Ishikawa (cell line): ENCODE data around the gene USP37.

Source experiments
- CEBPB ChIP-seq: IDR thresholded peaks from 2 replicates; pipeline ENCODE4 v1.6.1; 2012
- CREB1 ChIP-seq: IDR thresholded peaks from 2 replicates; pipeline ENCODE4 v1.6.1; 2012; ENCODE audit warnings: low read depth
- EGR1 ChIP-seq: IDR thresholded peaks from 2 replicates; pipeline ENCODE4 v1.6.1; 2012
- EP300 ChIP-seq: IDR thresholded peaks from 2 replicates; pipeline ENCODE4 v1.6.1; 2012; ENCODE audit warnings: borderline replicate concordance
- FOXM1 ChIP-seq: IDR thresholded peaks from 2 replicates; pipeline ENCODE4 v1.6.1; 2012; ENCODE audit warnings: low read depth, borderline replicate concordance
- MAX ChIP-seq: IDR thresholded peaks from 2 replicates; pipeline ENCODE4 v1.6.1; 2012
- NFIC ChIP-seq: IDR thresholded peaks from 2 replicates; pipeline ENCODE4 v1.6.1; 2012
- RAD21 ChIP-seq: IDR thresholded peaks from 2 replicates; pipeline ENCODE4 v1.6.1; 2012; ENCODE audit warnings: low read depth
- REST ChIP-seq: IDR thresholded peaks from 2 replicates; pipeline ENCODE4 v1.6.1; 2012; ENCODE audit warnings: low read depth, mild to moderate bottlenecking
- TAF1 ChIP-seq: IDR thresholded peaks from 2 replicates; pipeline ENCODE4 v1.6.1; 2012; ENCODE audit warnings: low read depth, mild to moderate bottlenecking
- TCF12 ChIP-seq: IDR thresholded peaks from 2 replicates; pipeline ENCODE4 v1.6.1; 2012; ENCODE audit warnings: low read depth
- USF1 ChIP-seq: IDR thresholded peaks from 2 replicates; pipeline ENCODE4 v1.6.1; 2012
- YY1 ChIP-seq: IDR thresholded peaks from 2 replicates; pipeline ENCODE4 v1.6.1; 2012; ENCODE audit warnings: low read depth
- ZBTB7A ChIP-seq: IDR thresholded peaks from 2 replicates; pipeline ENCODE4 v1.6.1; 2012; ENCODE audit warnings: low read depth

GRCh38 chr2:218477247-218477646 lies 90.9 kb downstream of the USP37 start:
- TF ChIP-seq CREB1 (no peak), MAX (no peak), YY1 (no peak), TAF1 (no peak), EP300 (no peak), EGR1 (no peak), NFIC (no peak), RAD21 (no peak), TCF12 (no peak), CEBPB (no peak), USF1 (no peak), FOXM1 (no peak), ZBTB7A (no peak), REST (no peak)
